Endometrium (tissue), 2 donors: Measurements from ENCODE around the gene NSMCE1.
A peak's percentile ranks its signal among the peaks of the same experiment; 100 is the strongest.

Experiments
- FAIRE-seq: peaks from 2 replicates; lab custom pipeline; 2012; peaks lifted over from hg19 to GRCh38; lab: Jason Lieb, UNC
- donor health status: control.
- donor health status: control.

NSMCE1 gene

GRCh38 chr16:27242868-27243590, 25.5 kb downstream of the NSMCE1 start:
- FAIRE-seq: no peak

GRCh38 chr16:27242398-27242797, 26.2 kb downstream of the NSMCE1 start:
- no peak for FAIRE-seq

GRCh38 chr16:27241658-27242057, 26.9 kb downstream of the NSMCE1 start:
- no peak for FAIRE-seq

- FAIRE-seq: no peak
These were observed 27.5 kb downstream of the NSMCE1 start for GRCh38 chr16:27240948-27241531.

- no peak for FAIRE-seq
These were observed 28.5 kb downstream of the NSMCE1 start for GRCh38 chr16:27239906-27240655.

GRCh38 chr16:27239026-27239425, 29.5 kb downstream of the NSMCE1 start:
- no peak for FAIRE-seq

- no peak for FAIRE-seq
These were observed 30.0 kb downstream of the NSMCE1 start for GRCh38 chr16:27238591-27238990.

GRCh38 chr16:27238016-27238587, 30.5 kb downstream of the NSMCE1 start:
- FAIRE-seq: no peak

- FAIRE-seq: no peak
These were observed 31.2 kb downstream of the NSMCE1 start for GRCh38 chr16:27237219-27238015.

- FAIRE-seq: no peak
These were observed 31.8 kb downstream of the NSMCE1 start for GRCh38 chr16:27236635-27237218.

- no peak for FAIRE-seq
These were observed 32.7 kb downstream of the NSMCE1 start for GRCh38 chr16:27235938-27236245.

GRCh38 chr16:27235055-27235937, 33.3 kb downstream of the NSMCE1 start:
- peak; percentile 50 for FAIRE-seq

GRCh38 chr16:27234603-27235002, 34.0 kb downstream of the NSMCE1 start:
- no peak for FAIRE-seq

GRCh38 chr16:27234171-27234570, 34.4 kb downstream of the NSMCE1 start:
- FAIRE-seq: no peak

GRCh38 chr16:27233731-27234130, 34.8 kb downstream of the NSMCE1 start:
- no peak for FAIRE-seq

- FAIRE-seq: no peak
These were observed 35.5 kb downstream of the NSMCE1 start for GRCh38 chr16:27232901-27233625.

- no peak for FAIRE-seq
These were observed 36.3 kb downstream of the NSMCE1 start for GRCh38 chr16:27232061-27232900.

GRCh38 chr16:27231692-27232060, 36.9 kb downstream of the NSMCE1 start:
- no peak for FAIRE-seq

GRCh38 chr16:27230562-27231001, 38.0 kb downstream of the NSMCE1 start:
- no peak for FAIRE-seq
